Breast epithelium (tissue), 4 donors: ENCODE results near the gene VPS26A. TPM values are rescaled to one million over a fixed set of nuclear protein-coding genes. Genes with fewer than 3 reads are reported as not detected.

Experiments used
- DNase-seq, 2 donors: peaks; one replicate each; pipeline ENCODE4 v3.0.0-alpha.2; 2019; ENCODE audit warnings: low spot score in 2 of 2
- H3K27ac ChIP-seq, 2 donors: fragments of 200-600 bp; sonication (generic) in 1 of 2; one replicate each; pipeline ENCODE4 v1.5.1; 2016 to 2019; ENCODE audit warnings: mild to moderate bottlenecking in 1 of 2
- H3K27me3 ChIP-seq, 2 donors: fragments of 200-600 bp; sonication (generic) in 1 of 2; one replicate each; pipeline versions ENCODE4 v1.5.1 to v1.6.0; 2017 to 2019; ENCODE audit warnings: control low read depth in 1 of 2, mild to moderate bottlenecking in 1 of 2
- H3K36me3 ChIP-seq: fragments of 200-600 bp; one replicate; pipeline ENCODE4 v1.5.1; 2019
- H3K4me1 ChIP-seq, 2 donors: fragments of 200-600 bp; sonication (generic); one replicate each; pipeline ENCODE4 v1.5.1; 2016 to 2019; ENCODE audit warnings: control low read depth in 1 of 2
- H3K4me3 ChIP-seq, 3 donors: fragments of 200-600 bp; sonication (generic); 1 replicate in 2 of 3; 2 replicates in 1 of 3; pipeline ENCODE4 v1.5.1; 2016 to 2019; ENCODE audit warnings: mild to moderate bottlenecking in 3 of 3, moderate library complexity in 2 of 3
- H3K9me3 ChIP-seq, 2 donors: fragments of 200-600 bp; sonication (generic) in 1 of 2; one replicate each; pipeline ENCODE4 v1.5.1; 2016 to 2019; ENCODE audit warnings: control low read depth in 1 of 2
- POLR2A ChIP-seq: fragments of 450-650 bp; IDR thresholded peaks from one replicate; pipeline ENCODE4 v1.6.1; 2016; ENCODE audit warnings: antibody characterized with exemption, mild to moderate bottlenecking, moderate library complexity
- POLR2AphosphoS5 ChIP-seq, 3 donors: sonication (generic); formaldehyde crosslinking; IDR thresholded peaks; one replicate each; pipeline ENCODE4 v1.6.1; 2017; ENCODE audit warnings: antibody characterized with exemption in 3 of 3
- intact Hi-C: fragments of 100-400 bp; cut with DNase I; formaldehyde crosslinking; loops from one replicate; pipeline ENCODE4 v1.15.1; 2023; ENCODE audit warnings: low total_unique reads
- total RNA-seq, 3 donors: library from RNA; depleted of rRNA; stranded (reverse); fragments of >200 nt; gene quantifications; one replicate each; pipeline ENCODE4 v1.1.0, GENCODE V29; 2016
- TF ChIP-seq, protein P1 (sequence below), 3 donors: fragments of 450-650 bp; IDR thresholded peaks; one replicate each; pipeline ENCODE4 v1.5.1; 2016 to 2017; ENCODE audit warnings: antibody characterized with exemption in 3 of 3, mild to moderate bottlenecking in 3 of 3, moderate library complexity in 3 of 3

Gene VPS26A
- total RNA-seq, 3 donors from 2014 or later, result 32.1 to 56.0 (median 40.8) TPM

- TF ChIP-seq, protein P1, sequence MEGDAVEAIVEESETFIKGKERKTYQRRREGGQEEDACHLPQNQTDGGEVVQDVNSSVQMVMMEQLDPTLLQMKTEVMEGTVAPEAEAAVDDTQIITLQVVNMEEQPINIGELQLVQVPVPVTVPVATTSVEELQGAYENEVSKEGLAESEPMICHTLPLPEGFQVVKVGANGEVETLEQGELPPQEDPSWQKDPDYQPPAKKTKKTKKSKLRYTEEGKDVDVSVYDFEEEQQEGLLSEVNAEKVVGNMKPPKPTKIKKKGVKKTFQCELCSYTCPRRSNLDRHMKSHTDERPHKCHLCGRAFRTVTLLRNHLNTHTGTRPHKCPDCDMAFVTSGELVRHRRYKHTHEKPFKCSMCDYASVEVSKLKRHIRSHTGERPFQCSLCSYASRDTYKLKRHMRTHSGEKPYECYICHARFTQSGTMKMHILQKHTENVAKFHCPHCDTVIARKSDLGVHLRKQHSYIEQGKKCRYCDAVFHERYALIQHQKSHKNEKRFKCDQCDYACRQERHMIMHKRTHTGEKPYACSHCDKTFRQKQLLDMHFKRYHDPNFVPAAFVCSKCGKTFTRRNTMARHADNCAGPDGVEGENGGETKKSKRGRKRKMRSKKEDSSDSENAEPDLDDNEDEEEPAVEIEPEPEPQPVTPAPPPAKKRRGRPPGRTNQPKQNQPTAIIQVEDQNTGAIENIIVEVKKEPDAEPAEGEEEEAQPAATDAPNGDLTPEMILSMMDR (IDR thresholded peaks at IDR 0.05), result no peak
- TF ChIP-seq POLR2AphosphoS5 (IDR thresholded peaks at IDR 0.05) (no peak), POLR2A (no peak)
- Histone ChIP-seq H3K4me1 (no peaks in the 10 kb centered on the region), H3K4me3 (peak overlapping the region; percentile 44 to 51 (median 46)), H3K9me3 (no peaks in the 10 kb centered on the region), H3K36me3 (no peaks in the 10 kb centered on the region), H3K27ac (peak overlapping the region; percentile 26 to 57), H3K27me3 (no peaks in the 10 kb centered on the region)
- intact Hi-C loops, result no loop called here
- peak in 1 of 2 donors; percentile 20 for DNase-seq
Observed at GRCh38 chr10:69089638-69090599, 34.1 kb upstream of the VPS26A start.

GRCh38 chr10:69090685-69091084, 33.3 kb upstream of the VPS26A start:
- H3K9me3 ChIP-seq, result no peaks in the 10 kb centered on the region
- H3K27me3 ChIP-seq, result no peaks in the 10 kb centered on the region
- H3K4me1 ChIP-seq, result no peaks in the 10 kb centered on the region
- H3K36me3 ChIP-seq, result no peaks in the 10 kb centered on the region
- no peak for DNase-seq
- H3K4me3 ChIP-seq, result peak overlapping the region in 2 of 3 donors; percentile 44 to 51
- intact Hi-C loops, result no loop called here
- TF ChIP-seq POLR2A (no peak), POLR2AphosphoS5 (IDR thresholded peaks at IDR 0.05) (no peak)
- TF ChIP-seq, protein P1 (IDR thresholded peaks at IDR 0.05), result no peak
- peak overlapping the region; percentile 36 to 57 for H3K27ac ChIP-seq

DNA sequence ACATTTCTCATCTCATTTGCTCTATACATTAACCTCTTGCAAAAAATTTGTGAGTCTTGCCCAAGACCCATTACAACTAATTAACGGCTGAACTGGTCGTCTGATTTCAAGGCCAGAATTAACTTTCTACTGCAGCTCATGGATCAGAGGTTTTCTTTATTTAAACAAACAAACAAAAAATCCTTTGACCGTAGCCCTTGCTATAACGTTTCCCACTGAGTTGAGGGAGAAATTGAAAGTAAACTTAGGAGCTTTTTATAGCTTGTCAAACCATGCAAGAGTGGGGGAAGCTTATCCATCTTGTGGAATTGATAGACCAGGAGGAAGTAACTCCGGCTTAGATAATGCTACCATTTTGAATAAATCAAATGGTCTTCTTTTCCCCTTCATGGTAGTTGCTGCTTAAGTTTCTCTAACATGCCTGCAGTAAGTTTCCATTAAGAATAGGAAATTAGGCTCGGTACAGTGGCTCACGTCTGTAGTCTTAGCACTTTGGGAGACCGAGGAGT, 32.8 kb upstream of the VPS26A start:
- intact Hi-C loops, result no loop called here
- peak overlapping the region in 2 of 3 donors; percentile 44 to 51 for H3K4me3 ChIP-seq
- DNase-seq, result no peak
- no peaks in the 10 kb centered on the region for H3K36me3 ChIP-seq
- peak overlapping the region; percentile 36 to 57 for H3K27ac ChIP-seq
- no peaks in the 10 kb centered on the region for H3K27me3 ChIP-seq
- H3K9me3 ChIP-seq, result no peaks in the 10 kb centered on the region
- no peak for TF ChIP-seq POLR2A
- TF ChIP-seq, protein P1 (IDR thresholded peaks at IDR 0.05), result no peak
- TF ChIP-seq POLR2AphosphoS5 (IDR thresholded peaks at IDR 0.05), result no peak
- H3K4me1 ChIP-seq, result no peaks in the 10 kb centered on the region

DNA sequence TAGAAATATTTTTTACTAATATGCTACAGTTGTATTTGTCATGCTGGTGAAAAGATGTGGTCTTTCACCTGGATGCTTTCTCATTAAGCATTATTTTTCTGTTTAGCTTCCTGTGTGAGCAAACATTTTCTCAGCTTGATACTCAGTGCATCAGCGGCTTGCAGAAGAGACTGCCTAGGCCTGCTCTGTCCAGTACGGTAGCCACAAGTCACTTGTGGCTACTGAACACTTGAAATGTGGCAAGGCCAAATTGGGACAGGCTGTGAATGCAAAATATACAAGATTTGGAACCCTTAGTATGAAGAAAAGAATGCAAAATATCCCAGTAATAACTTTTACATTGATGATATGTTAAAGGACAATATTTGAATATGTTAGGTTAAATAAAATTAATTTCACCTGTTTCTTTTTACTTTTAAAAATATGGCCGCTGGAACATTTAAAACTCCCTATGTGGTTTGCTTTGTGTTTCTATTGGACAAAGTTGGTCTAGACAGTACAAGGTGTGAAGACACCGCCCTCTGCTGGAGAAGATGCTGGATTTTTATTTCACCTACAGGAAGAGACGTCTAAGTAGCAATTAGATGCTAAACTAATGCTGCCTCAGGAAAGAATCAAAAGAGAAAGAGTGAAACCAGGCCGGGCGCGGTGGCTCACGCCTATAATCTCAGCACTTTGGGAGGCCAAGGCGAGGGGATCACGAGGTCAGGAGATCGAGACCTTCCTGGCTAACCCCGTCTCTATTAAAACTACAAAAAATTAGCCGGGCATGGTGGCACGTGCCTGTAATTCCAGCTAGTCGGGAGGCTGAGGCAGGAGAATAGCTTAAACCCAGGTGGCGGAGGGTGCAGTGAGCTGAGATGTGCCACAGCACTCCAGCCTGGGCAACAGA, 30.8 kb upstream of the VPS26A start:
- Histone ChIP-seq H3K9me3 (no peaks in the 10 kb centered on the region), H3K4me3 (no peak overlapping the region), H3K27ac (no peak overlapping the region), H3K4me1 (no peaks in the 10 kb centered on the region), H3K27me3 (no peaks in the 10 kb centered on the region), H3K36me3 (no peaks in the 10 kb centered on the region)
- intact Hi-C loops, result no loop called here
- DNase-seq, result peak; percentile 63 to 74
- TF ChIP-seq, protein P1 (IDR thresholded peaks at IDR 0.05), result peak; percentile 49 to 81 (median 76)
- TF ChIP-seq POLR2AphosphoS5 (IDR thresholded peaks at IDR 0.05) (no peak), POLR2A (no peak)
